Left lung (tissue), 14 donors: Measurements from ENCODE around the gene PPP1R16B. TPM values are rescaled to one million over a fixed set of nuclear protein-coding genes. Genes with fewer than 3 reads are reported as not detected.
A peak's percentile ranks its signal among the peaks of the same experiment; 100 is the strongest.

Source experiments
- ATAC-seq: fragments of 200-7000 bp; cut with Tn5 transposase; one replicate; pipeline ENCODE4 v1.9.1; 2020; ENCODE audit warnings: moderate library complexity
- DNase-seq, 4 donors: peaks; one replicate each; pipeline ENCODE4 v3.0.0-alpha.2; 2013 to 2020
- H3K27ac ChIP-seq, 2 donors: fragments of 200-600 bp; sonication (generic) in 1 of 2; one replicate each; pipeline versions ENCODE4 v1.5.0 to v1.8.0; 2020 to 2021
- H3K27me3 ChIP-seq, 2 donors: fragments of 200-600 bp; sonication (generic) in 1 of 2; one replicate each; pipeline versions ENCODE4 v1.5.0 to v1.8.0; 2020 to 2021
- H3K36me3 ChIP-seq, 2 donors: fragments of 200-600 bp; sonication (generic) in 1 of 2; one replicate each; pipeline versions ENCODE4 v1.5.0 to v1.8.0; 2020 to 2021
- H3K4me1 ChIP-seq, 2 donors: fragments of 200-600 bp; one replicate each; pipeline ENCODE4 v1.8.0; 2021
- H3K4me3 ChIP-seq, 2 donors: fragments of 200-600 bp; sonication (generic) in 1 of 2; one replicate each; pipeline versions ENCODE4 v1.5.0 to v1.8.0; 2020 to 2021; ENCODE audit warnings: mild to moderate bottlenecking in 1 of 2
- H3K9me3 ChIP-seq, 2 donors: fragments of 200-600 bp; sonication (generic) in 1 of 2; one replicate each; pipeline versions ENCODE4 v1.5.0 to v1.8.0; 2020 to 2021
- CTCF ChIP-seq, 2 donors: fragments of 200-600 bp; sonication (generic) in 1 of 2; IDR thresholded peaks; one replicate each; pipeline versions ENCODE4 v1.5.0 to v1.8.0; 2021; ENCODE audit warnings: antibody characterized with exemption in 2 of 2
- intact Hi-C, 2 donors: fragments of 100-400 bp; cut with DNase I; formaldehyde crosslinking; loops; one replicate each; pipeline versions ENCODE4 v1.11.2 to v1.14.2; 2022
- long read RNA-seq, 12 donors: library from polyadenylated mRNA in 2 of 12; unstranded in 2 of 12; transcript quantifications; one replicate each; pipeline ENCODE4 v2.0.0 and lab custom pipeline, GENCODE V29; 2019 to 2026
- polyA plus RNA-seq, 6 donors: library from polyadenylated mRNA; unstranded; fragments of 120-200 nt; gene quantifications; one replicate each; pipeline ENCODE4 v1.2.1, GENCODE V29; 2013; ENCODE audit not compliant: insufficient read length in 6 of 6
- total RNA-seq, 2 donors: library from RNA; stranded (reverse); fragmentation: NEBNext Ultra II Directional; extraction: Animal tissue kit (Norgen Biotek cat#: 25700); gene quantifications; one replicate each; pipeline ENCODE4 v1.2.1, GENCODE V29; 2021
- donor health status: DM: no; HTN: yes; CAD: no.
- donor health status: DM: no; HTN: no; CAD: no.

Gene PPP1R16B
- total RNA-seq (1 to 10 TPM; 5.4 to 9.8 TPM), polyA plus RNA-seq (10 to 100 TPM in 1 of 6 donors, 1 to 10 TPM in 5; 6.3 to 10.8 (median 7.8) TPM)
- long read RNA-seq, donor 1, result 0 reads
- long read RNA-seq, donor 2, full-length matches to known transcripts, result 1 of 1 reads
- long read RNA-seq, donor 2, partial matches to known transcripts, result 0 of 1 reads
- long read RNA-seq, donor 2, other reads (novel, unspliced or antisense), result 0 of 1 reads
- long read RNA-seq, donor 3, full-length matches to known transcripts, result 2 of 2 reads
- long read RNA-seq, donor 3, partial matches to known transcripts, result 0 of 2 reads
- long read RNA-seq, donor 3, other reads (novel, unspliced or antisense), result 0 of 2 reads
- long read RNA-seq, donor 4, result 0 reads
- long read RNA-seq, donor 5, partial matches to known transcripts, result 5 of 5 reads
- long read RNA-seq, donor 5, other reads (novel, unspliced or antisense), result 0 of 5 reads
- long read RNA-seq, donor 6, result 0 reads
- long read RNA-seq, donor 7, result 0 reads
- long read RNA-seq, donor 8, result 0 reads
- long read RNA-seq, donor 9, result 0 reads
- long read RNA-seq, donor 10, result 0 reads
- long read RNA-seq, donor 11, full-length matches to known transcripts, result 7 of 7 reads
- long read RNA-seq, donor 11, partial matches to known transcripts, result 0 of 7 reads
- long read RNA-seq, donor 11, other reads (novel, unspliced or antisense), result 0 of 7 reads
- long read RNA-seq, donor 12, full-length matches to known transcripts, result 1 of 1 reads
- long read RNA-seq, donor 12, partial matches to known transcripts, result 0 of 1 reads
- long read RNA-seq, donor 12, other reads (novel, unspliced or antisense), result 0 of 1 reads

DNA sequence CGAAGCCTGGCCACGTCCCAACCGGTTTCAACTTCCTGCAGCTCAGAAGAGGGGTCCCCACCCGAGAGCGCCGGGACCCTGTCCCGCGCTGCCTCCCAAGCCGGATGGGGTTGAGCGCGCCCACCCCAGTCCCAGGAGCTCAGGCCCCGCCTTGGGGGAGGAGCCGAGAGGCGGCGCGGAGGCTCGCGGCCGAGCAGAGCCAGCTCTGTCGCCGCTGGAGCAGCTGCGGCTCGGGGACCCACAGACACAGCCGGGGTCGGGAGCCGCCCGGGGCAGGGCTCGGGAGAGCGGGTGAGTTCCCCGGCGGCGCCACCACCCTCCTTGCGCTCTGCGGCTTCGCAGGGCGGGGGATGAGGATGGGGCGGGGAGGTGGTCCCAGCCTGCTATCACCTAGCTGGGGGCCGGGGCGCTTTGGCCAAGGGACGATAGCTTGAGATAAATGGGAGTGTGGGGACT is at the start of gene PPP1R16B:
PPP1R16B (plus strand) TSS at position 196 of the 456 bp plus-strand sequence. CDS start 30,229 bp downstream, outside the sequence.
- DNase-seq, result peak in 3 of 4 donors; percentile 52 to 87 (median 59)
- intact Hi-C loops, result loop anchor here in 1 of 2 donors (10.0 kb wide), 1 partner anchor 89 kb away; no protein-coding TSS in a partner anchor
- ATAC-seq, result peak; percentile 82
- H3K9me3 ChIP-seq, result no peaks in the 10 kb centered on the region
- H3K27me3 ChIP-seq, result peaks cover 23 to 57% of the 10 kb centered on the region in 2 donors
- no peak for TF ChIP-seq CTCF (IDR thresholded peaks at IDR 0.05)
- peak within 1 kb of the TSS; percentile 69 for H3K27ac ChIP-seq
- peaks cover 9 to 44% of the 10 kb centered on the region in 2 donors for H3K4me1 ChIP-seq
- H3K4me3 ChIP-seq, result peak within 1 kb of the TSS; percentile 51 to 57
- no peaks in the 10 kb centered on the region for H3K36me3 ChIP-seq

DNA sequence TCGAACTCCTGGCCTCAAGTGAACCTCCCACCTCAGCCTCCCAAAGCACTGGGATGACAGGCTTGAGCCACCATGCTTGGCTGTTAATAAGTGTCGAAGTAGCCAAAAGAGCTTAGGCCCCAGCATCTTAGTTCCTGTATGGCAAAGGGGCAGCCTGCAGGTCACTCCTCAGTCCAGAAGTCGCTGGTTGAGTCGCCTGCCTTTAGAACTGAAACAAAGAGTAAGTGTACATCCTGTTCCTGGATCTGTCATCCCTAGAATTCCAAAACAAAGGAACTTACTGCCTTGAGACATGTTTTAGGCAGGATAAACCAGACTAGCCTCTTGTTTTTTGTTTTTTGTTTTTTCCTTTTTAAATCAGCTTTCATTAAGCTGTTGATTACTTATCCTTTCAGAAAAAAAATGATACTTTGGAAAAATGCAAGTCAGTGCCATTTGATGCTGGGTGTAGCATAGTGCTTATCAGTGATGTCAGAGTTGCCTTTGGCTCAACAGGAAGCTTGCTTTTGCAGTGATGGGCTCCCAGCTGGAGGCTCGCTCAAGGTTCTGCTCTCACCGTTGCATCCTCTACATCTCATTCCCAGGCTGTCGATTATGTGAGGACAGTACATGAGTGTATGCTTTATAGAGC is 48.2 kb upstream of the PPP1R16B start:
- no peak overlapping the region for H3K4me3 ChIP-seq
- no peaks in the 10 kb centered on the region for H3K9me3 ChIP-seq
- ATAC-seq (no peak), DNase-seq (no peak)
- H3K27me3 ChIP-seq, result no peaks in the 10 kb centered on the region
- TF ChIP-seq CTCF (IDR thresholded peaks at IDR 0.05), result no peak
- intact Hi-C loops, result no loop called here
- peak overlapping the region in 1 of 2 donors; percentile 2 for H3K27ac ChIP-seq
- peaks cover 0 to 90% of the 10 kb centered on the region in 2 donors for H3K36me3 ChIP-seq
- peaks cover 0 to 6% of the 10 kb centered on the region in 2 donors for H3K4me1 ChIP-seq

DNA sequence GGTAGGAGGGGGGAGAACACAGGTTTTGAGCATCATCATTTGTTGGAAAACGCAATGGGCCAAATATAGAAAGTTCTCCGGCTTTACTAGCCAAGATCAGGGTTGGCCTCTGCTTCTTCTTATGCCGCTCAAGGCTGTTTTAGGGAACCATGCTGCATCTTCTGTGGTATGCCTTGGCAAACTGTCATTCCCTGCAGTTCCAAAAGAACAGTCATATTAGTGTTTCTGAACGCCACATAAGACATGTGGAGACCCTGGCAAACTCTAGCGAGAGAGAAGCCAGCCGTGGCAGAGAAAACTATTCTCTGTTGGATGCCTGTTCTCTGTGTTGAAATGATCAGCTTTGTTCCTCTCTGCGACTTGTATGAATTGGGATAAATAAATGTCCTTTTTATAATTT is 46.4 kb upstream of the PPP1R16B start:
- no peak for TF ChIP-seq CTCF (IDR thresholded peaks at IDR 0.05)
- DNase-seq (no peak), ATAC-seq (no peak)
- no peaks in the 10 kb centered on the region for H3K9me3 ChIP-seq
- intact Hi-C loops, result no loop called here
- peaks cover 0 to 92% of the 10 kb centered on the region in 2 donors for H3K36me3 ChIP-seq
- no peaks in the 10 kb centered on the region for H3K27me3 ChIP-seq
- H3K4me1 ChIP-seq, result peaks cover 0 to 6% of the 10 kb centered on the region in 2 donors
- no peak overlapping the region for H3K4me3 ChIP-seq
- H3K27ac ChIP-seq, result no peak overlapping the region

DNA sequence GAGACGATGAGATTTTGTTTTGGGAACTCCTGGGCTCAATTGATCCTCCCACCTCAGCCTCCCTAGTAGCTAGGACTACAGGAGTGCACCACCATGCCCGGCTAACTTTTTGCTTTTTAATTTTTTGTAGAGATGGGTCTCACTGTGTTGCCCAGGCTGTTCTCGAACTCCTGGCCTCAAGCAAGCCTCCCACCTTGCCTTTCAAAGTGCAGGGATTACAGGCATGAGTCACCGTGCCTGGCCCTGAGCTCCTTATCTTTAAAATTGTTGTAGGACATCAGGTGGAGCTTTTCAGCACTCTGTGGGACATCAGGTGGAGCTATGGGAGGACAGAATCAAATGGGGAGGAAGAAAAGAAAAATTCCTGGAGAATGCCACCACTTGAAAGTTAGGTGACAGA is 44.5 kb upstream of the PPP1R16B start:
- Histone ChIP-seq H3K36me3 (peaks cover 0 to 93% of the 10 kb centered on the region in 2 donors), H3K9me3 (no peaks in the 10 kb centered on the region), H3K4me3 (no peak overlapping the region), H3K27me3 (no peaks in the 10 kb centered on the region), H3K4me1 (peaks cover 0 to 6% of the 10 kb centered on the region in 2 donors), H3K27ac (no peak overlapping the region)
- DNase-seq (no peak), ATAC-seq (no peak)
- intact Hi-C loops, result no loop called here
- TF ChIP-seq CTCF (IDR thresholded peaks at IDR 0.05), result no peak
